Activated naive CD4-positive, alpha-beta T cell treated with anti-CD3 and anti-CD28 coated beads for 36 hours (primary cell): ENCODE data around the gene RHBDL1. TPM values are rescaled to one million over a fixed set of nuclear protein-coding genes. Genes with fewer than 3 reads are reported as not detected.

ENCODE experiments used
- CTCF ChIA-PET: fragments of 350-600 bp; sonication (Branson Sonifier 250); formaldehyde crosslinking; loops from one replicate; lab custom pipeline; 2021; ENCODE audit warnings: antibody characterized with exemption; lab: Charles Lee
- DNase-seq: peaks from one replicate; pipeline ENCODE4 v3.0.0-alpha.2; 2020
- H3K27ac Mint-ChIP-seq: one replicate; pipeline ENCODE4 v1.8.0; 2021; ENCODE audit warnings: mild to moderate bottlenecking, mixed read lengths
- H3K27me3 Mint-ChIP-seq: one replicate; pipeline ENCODE4 v1.8.0; 2021; ENCODE audit warnings: low read depth, mixed read lengths
- H3K36me3 Mint-ChIP-seq: one replicate; pipeline ENCODE4 v1.8.0; 2021; ENCODE audit warnings: low read depth, mixed read lengths
- H3K4me1 Mint-ChIP-seq: one replicate; pipeline ENCODE4 v1.8.0; 2021; ENCODE audit warnings: low read depth, mixed read lengths
- H3K4me3 Mint-ChIP-seq: one replicate; pipeline ENCODE4 v1.8.0; 2021; ENCODE audit warnings: mild to moderate bottlenecking, moderate library complexity, mixed read lengths
- H3K9me3 Mint-ChIP-seq: one replicate; pipeline ENCODE4 v1.8.0; 2021; ENCODE audit warnings: mixed read lengths
- intact Hi-C: fragments of 100-400 bp; cut with micrococcal nuclease; formaldehyde crosslinking; loops from one replicate; pipeline ENCODE4 v1.15.1; 2023
- total RNA-seq, 2 experiments: library from RNA; stranded (reverse); gene quantifications; one replicate each; pipeline ENCODE4 v1.2.3, GENCODE V29; 2021

The RHBDL1 gene
- total RNA-seq, 2 experiments from 2014 or later: 0.60 to 0.94 TPM

- no peaks in the 10 kb centered on the region for H3K9me3 Mint-ChIP-seq
- H3K4me1 Mint-ChIP-seq: peaks cover 14% of the 10 kb centered on the region
- H3K36me3 Mint-ChIP-seq: peaks cover 11% of the 10 kb centered on the region
- DNase-seq: no peak
- CTCF ChIA-PET: no interaction called here
- H3K27ac Mint-ChIP-seq: no peak overlapping the region
- no peaks in the 10 kb centered on the region for H3K27me3 Mint-ChIP-seq
- no peak overlapping the region for H3K4me3 Mint-ChIP-seq
- intact Hi-C loops: no loop called here
These were observed 42.8 kb upstream of the RHBDL1 start for GRCh38 chr16:632486-633335.

- DNase-seq: no peak
- Mint-ChIP-seq H3K4me3 (no peak overlapping the region), H3K27me3 (no peaks in the 10 kb centered on the region), H3K36me3 (peaks cover 11% of the 10 kb centered on the region), H3K4me1 (peaks cover 15% of the 10 kb centered on the region), H3K27ac (no peak overlapping the region), H3K9me3 (no peaks in the 10 kb centered on the region)
- CTCF ChIA-PET: interaction anchor here (0.6 kb wide), 1 partner anchor 211 kb away, joined by 3 read pairs; no protein-coding TSS in a partner anchor
- intact Hi-C loops: no loop called here
These were observed 42.0 kb upstream of the RHBDL1 start for GRCh38 chr16:633336-634050.

- Mint-ChIP-seq H3K4me1 (peaks cover 15% of the 10 kb centered on the region), H3K27ac (no peak overlapping the region), H3K27me3 (no peaks in the 10 kb centered on the region), H3K36me3 (peaks cover 11% of the 10 kb centered on the region), H3K9me3 (no peaks in the 10 kb centered on the region), H3K4me3 (peak overlapping the region; percentile 45)
- intact Hi-C loops: no loop called here
- CTCF ChIA-PET: interaction anchor here (0.6 kb wide), 1 partner anchor 212 kb away, joined by 3 read pairs; no protein-coding TSS in a partner anchor
- DNase-seq: no peak
These were observed 41.3 kb upstream of the RHBDL1 start for GRCh38 chr16:634051-634670.

GRCh38 chr16:634996-635395 is 40.5 kb upstream of the RHBDL1 start:
- H3K27ac Mint-ChIP-seq: no peak overlapping the region
- H3K4me1 Mint-ChIP-seq: peaks cover 15% of the 10 kb centered on the region
- no peaks in the 10 kb centered on the region for H3K27me3 Mint-ChIP-seq
- no peaks in the 10 kb centered on the region for H3K9me3 Mint-ChIP-seq
- peak overlapping the region; percentile 66 for H3K4me3 Mint-ChIP-seq
- peaks cover 11% of the 10 kb centered on the region for H3K36me3 Mint-ChIP-seq
- DNase-seq: no peak
- CTCF ChIA-PET: no interaction called here
- intact Hi-C loops: no loop called here

GRCh38 chr16:635573-636205 is 39.8 kb upstream of the RHBDL1 start:
- peak overlapping the region; percentile 90 for H3K4me3 Mint-ChIP-seq
- peak; percentile 28 for DNase-seq
- CTCF ChIA-PET: interaction anchor here (0.7 kb wide), 1 partner anchor 529 kb away, joined by 3 read pairs; no protein-coding TSS in a partner anchor
- no peaks in the 10 kb centered on the region for H3K27me3 Mint-ChIP-seq
- peaks cover 15% of the 10 kb centered on the region for H3K4me1 Mint-ChIP-seq
- intact Hi-C loops: loop anchor here (1.0 to 2.0 kb wide), 5 partner anchors 14 to 110 kb away; partner anchors contain the start of genes JMJD8 and WDR90
- no peaks in the 10 kb centered on the region for H3K9me3 Mint-ChIP-seq
- H3K36me3 Mint-ChIP-seq: peaks cover 11% of the 10 kb centered on the region
- H3K27ac Mint-ChIP-seq: no peak overlapping the region

DNA sequence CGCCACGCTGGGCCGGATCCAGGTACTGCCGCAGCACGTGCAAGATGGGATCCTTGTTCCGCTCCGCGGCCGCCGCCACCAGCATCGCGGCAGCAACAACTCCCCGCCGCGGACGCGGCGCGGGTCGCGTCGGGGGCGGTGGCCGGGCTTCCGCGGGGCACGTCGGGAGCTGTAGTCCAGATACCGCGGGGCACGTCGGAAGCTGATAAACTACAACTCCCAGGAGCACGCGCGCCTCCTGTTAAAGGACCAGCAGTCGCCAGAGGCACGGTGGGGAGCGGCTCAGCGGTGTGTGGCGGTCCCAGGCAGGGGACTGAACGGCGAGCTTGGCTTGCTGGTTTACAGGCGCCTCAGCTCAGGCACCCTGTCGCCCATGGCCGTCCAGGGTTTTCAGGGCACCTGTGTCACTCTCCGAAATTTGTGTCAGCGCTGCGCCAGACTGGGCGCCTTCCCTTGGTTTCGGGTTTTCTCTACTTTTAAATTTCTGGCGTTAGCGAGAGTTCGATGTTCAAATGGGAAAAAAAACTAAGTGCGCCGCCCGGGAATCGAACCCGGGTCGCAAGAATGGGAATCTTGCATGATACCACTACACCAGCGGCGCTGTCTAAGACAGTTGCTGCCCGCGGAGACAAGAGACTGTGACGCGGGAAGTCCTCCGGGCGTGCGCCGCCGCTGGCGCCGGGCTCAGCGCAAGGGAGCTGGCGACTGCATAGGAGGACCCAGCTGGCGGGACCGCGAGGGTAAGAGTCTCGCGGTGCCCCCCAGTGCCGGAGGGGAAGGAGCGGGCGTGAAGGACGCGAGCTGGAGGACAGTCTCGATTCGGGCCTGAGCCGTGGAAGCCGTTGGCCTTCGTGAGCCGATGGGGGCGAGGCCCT is 39.0 kb upstream of the RHBDL1 start, which contains the start of gene METTL26:
TSS of gene METTL26 (minus strand) at position 100 of the 875 bp plus-strand sequence. CDS start at position 85, 15 bp downstream.
- H3K27ac Mint-ChIP-seq: peak within 1 kb of the TSS; percentile 91
- peaks cover 15% of the 10 kb centered on the region for H3K4me1 Mint-ChIP-seq
- DNase-seq: peak; percentile 95
- intact Hi-C loops: loop anchor here (1.0 to 2.0 kb wide), 5 partner anchors 13 to 111 kb away; partner anchors contain the start of genes JMJD8 and WDR90
- peak within 1 kb of the TSS; percentile 90 for H3K4me3 Mint-ChIP-seq
- CTCF ChIA-PET: interaction anchor here (0.6 to 1.2 kb wide), 3 partner anchors 11 to 529 kb away, joined by 3 to 6 read pairs (median 3); no protein-coding TSS in a partner anchor
- H3K36me3 Mint-ChIP-seq: peaks cover 11% of the 10 kb centered on the region
- H3K27me3 Mint-ChIP-seq: no peaks in the 10 kb centered on the region
- no peaks in the 10 kb centered on the region for H3K9me3 Mint-ChIP-seq

DNA sequence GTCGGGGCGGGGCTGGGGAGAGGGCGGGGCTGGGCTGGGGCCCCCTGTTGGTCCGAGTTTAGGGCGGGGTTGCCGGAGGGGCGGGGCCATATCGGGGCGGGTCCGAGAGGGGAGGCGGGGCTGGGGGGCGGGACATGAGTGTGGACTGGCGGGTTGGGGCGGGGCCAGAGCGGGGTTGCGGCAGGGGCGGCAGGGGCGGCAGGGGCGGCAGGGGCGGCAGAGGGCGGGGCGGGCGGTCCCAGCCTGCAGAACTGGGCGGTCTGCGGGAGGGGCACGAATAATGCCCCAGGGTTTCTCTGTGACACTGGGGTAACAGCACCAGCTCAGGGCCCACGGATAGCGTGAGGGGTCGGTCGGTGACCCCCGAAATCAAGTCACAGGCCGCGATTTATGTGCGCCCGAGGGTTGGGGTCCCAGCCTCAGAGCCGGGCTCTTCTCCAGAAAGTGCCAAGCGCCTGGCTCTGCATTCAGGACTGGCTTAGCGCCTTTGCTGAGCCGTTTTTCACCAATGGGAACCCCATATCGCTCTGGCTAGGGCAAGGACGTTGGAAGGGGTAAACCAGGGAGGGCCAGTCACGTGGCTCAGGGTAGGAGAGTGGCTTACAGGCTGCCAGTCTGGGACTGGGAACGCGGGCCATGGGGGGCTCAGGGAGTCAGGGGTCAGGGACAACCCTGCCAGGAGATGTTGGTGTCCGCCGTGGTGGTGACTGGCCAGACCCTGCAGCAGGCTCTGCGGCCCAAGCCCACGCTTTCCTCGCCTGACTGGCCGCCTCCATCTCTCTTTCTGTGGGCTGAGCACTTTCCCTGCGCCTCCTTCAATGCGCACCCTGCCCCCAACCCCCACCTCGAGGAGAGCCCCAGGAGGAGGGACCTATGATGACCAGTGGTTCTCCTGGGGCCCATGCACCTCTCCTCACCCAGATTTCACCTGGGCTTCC is 38.1 kb upstream of the RHBDL1 start:
- Mint-ChIP-seq H3K36me3 (peaks cover 11% of the 10 kb centered on the region), H3K27ac (peak overlapping the region; percentile 91), H3K4me1 (peaks cover 15% of the 10 kb centered on the region), H3K27me3 (no peaks in the 10 kb centered on the region), H3K9me3 (no peaks in the 10 kb centered on the region), H3K4me3 (peak overlapping the region; percentile 90)
- peak; percentile 92 for DNase-seq
- intact Hi-C loops: loop anchor here (2.0 kb wide), 1 partner anchor 47 kb away; the partner anchor contains the start of gene JMJD8
- CTCF ChIA-PET: interaction anchor here (1.2 kb wide), 1 partner anchor 11 kb away, joined by 6 read pairs; no protein-coding TSS in a partner anchor

DNA sequence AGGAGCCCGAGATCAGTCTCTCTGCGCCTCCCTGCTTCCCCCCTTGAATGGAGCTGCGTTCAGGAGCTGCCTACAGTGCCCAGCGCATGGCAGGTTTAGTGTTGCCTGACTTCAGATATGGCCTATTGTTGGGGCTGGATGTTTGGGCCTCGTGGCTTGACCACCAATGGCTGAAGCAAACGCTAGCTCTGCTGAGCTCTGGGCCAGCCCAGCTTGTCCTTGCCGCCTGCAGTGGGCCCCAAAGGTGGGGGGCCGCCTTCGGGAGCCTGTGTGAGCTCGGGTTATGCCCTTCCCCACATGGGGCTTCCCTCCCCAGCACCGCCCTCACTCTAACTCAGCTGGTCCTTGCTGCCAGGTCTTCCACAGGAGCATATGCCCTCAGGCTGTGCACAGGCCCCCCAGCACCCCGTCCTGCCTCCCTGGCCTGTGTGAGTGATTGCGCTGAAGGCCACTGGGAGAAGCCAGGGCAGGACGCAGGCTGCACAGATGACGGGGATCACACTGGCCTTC is 37.4 kb upstream of the RHBDL1 start:
- H3K4me1 Mint-ChIP-seq: peaks cover 15% of the 10 kb centered on the region
- DNase-seq: no peak
- intact Hi-C loops: no loop called here
- peaks cover 11% of the 10 kb centered on the region for H3K36me3 Mint-ChIP-seq
- H3K4me3 Mint-ChIP-seq: no peak overlapping the region
- no peaks in the 10 kb centered on the region for H3K27me3 Mint-ChIP-seq
- H3K9me3 Mint-ChIP-seq: no peaks in the 10 kb centered on the region
- H3K27ac Mint-ChIP-seq: no peak overlapping the region
- CTCF ChIA-PET: no interaction called here

DNA sequence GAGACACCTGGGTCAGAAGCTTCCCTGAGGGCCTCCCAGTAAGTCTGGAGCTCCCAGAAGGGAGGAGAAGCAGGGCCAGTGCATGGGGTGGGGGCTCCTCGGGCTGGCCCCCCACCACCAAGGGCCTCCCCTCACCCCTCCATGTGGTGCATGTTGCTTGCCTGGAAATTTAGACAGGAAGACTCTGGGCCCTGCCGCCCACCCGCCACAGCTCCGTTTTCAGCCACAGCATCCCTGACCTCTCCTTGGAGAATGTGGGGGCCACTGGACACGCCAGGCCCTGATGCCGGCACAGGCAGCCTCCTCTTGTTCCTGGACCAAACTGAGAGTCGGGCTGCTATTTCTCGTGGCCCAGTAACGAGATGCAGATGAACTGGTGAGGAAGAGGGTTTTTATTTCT is 36.6 kb upstream of the RHBDL1 start:
- Mint-ChIP-seq H3K36me3 (peaks cover 10% of the 10 kb centered on the region), H3K4me3 (no peak overlapping the region), H3K4me1 (peaks cover 20% of the 10 kb centered on the region), H3K27ac (no peak overlapping the region), H3K27me3 (no peaks in the 10 kb centered on the region), H3K9me3 (no peaks in the 10 kb centered on the region)
- intact Hi-C loops: no loop called here
- DNase-seq: no peak
- CTCF ChIA-PET: no interaction called here

DNA sequence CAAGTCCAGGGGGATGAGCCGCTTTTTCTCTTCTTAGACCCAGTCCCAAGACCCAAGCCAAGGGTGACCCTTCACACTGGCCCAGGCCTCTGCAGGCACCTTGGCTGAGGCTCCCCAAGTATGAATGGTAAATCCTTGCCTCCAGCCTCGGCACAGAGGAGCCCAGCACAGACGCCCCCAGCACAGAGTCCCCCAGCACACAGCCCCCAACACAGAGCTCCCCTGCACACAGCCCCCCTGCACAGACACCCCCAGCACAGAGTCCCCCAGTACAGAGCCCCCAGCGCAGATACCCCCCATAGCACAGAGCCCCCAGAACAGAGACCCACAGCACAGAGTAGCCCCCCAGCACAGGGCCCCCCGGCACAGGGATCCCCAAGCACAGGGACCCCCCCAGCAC is 34.9 kb upstream of the RHBDL1 start:
- intact Hi-C loops: no loop called here

More for the DNA sequence above, 34.9 kb upstream of the RHBDL1 start:
- peak overlapping the region; percentile 24 for H3K4me3 Mint-ChIP-seq
- H3K27ac Mint-ChIP-seq: no peak overlapping the region
- peaks cover 2% of the 10 kb centered on the region for H3K36me3 Mint-ChIP-seq
- H3K4me1 Mint-ChIP-seq: peaks cover 25% of the 10 kb centered on the region
- H3K27me3 Mint-ChIP-seq: no peaks in the 10 kb centered on the region
- no peaks in the 10 kb centered on the region for H3K9me3 Mint-ChIP-seq
- CTCF ChIA-PET: no interaction called here
- DNase-seq: no peak
